Measurements from ENCODE around the gene ARAP1. TPM values are rescaled to one million over a fixed set of nuclear protein-coding genes. Genes with fewer than 3 reads are reported as not detected.

ARAP1 gene
- total RNA-seq, 1 experiment from 2014 or later: 66.1 TPM

- no peak for DNase-seq (ENCODE audit: low spot score)
- Histone ChIP-seq H3K4me1 (ENCODE audit: insufficient read depth, low read length, poor library complexity, severe bottlenecking) (no peaks in the 10 kb centered on the region), H3K36me3 (ENCODE audit: insufficient read depth, low read length, poor library complexity, severe bottlenecking) (peaks cover 8% of the 10 kb centered on the region), H3K9me3 (ENCODE audit: low read depth, low read length, poor library complexity, severe bottlenecking) (no peaks in the 10 kb centered on the region), H3K27me3 (replicated peaks; ENCODE audit: insufficient read depth, low read depth, low read length, poor library complexity) (no peaks in the 10 kb centered on the region), H3K27ac (ENCODE audit: low read depth, low read length, poor library complexity, severe bottlenecking) (no peak overlapping the region), H3K4me3 (ENCODE audit: low read depth, low read length, poor library complexity, severe bottlenecking) (no peak overlapping the region)
- BruUV-seq (replicated peaks): no TSS peak
- intact Hi-C loops (cut with micrococcal nuclease; ENCODE audit: unreplicated experiment): no loop called here
- CTCF ChIA-PET: no interaction called here
- TF ChIP-seq, protein P1, sequence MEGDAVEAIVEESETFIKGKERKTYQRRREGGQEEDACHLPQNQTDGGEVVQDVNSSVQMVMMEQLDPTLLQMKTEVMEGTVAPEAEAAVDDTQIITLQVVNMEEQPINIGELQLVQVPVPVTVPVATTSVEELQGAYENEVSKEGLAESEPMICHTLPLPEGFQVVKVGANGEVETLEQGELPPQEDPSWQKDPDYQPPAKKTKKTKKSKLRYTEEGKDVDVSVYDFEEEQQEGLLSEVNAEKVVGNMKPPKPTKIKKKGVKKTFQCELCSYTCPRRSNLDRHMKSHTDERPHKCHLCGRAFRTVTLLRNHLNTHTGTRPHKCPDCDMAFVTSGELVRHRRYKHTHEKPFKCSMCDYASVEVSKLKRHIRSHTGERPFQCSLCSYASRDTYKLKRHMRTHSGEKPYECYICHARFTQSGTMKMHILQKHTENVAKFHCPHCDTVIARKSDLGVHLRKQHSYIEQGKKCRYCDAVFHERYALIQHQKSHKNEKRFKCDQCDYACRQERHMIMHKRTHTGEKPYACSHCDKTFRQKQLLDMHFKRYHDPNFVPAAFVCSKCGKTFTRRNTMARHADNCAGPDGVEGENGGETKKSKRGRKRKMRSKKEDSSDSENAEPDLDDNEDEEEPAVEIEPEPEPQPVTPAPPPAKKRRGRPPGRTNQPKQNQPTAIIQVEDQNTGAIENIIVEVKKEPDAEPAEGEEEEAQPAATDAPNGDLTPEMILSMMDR (conservative IDR thresholded peaks at IDR 0.05; ENCODE audit: low read depth, low read length): no peak
- TF ChIP-seq EZH2 (IDR thresholded peaks at IDR 0.05; ENCODE audit: borderline replicate concordance, low read depth, low read length, poor library complexity, severe bottlenecking): no peak
- POLR2A ChIA-PET (ENCODE audit: low non-redundant PET): no interaction called here
These were observed 63.3 kb downstream of the ARAP1 start for GRCh38 chr11:72688929-72689328.

DNA sequence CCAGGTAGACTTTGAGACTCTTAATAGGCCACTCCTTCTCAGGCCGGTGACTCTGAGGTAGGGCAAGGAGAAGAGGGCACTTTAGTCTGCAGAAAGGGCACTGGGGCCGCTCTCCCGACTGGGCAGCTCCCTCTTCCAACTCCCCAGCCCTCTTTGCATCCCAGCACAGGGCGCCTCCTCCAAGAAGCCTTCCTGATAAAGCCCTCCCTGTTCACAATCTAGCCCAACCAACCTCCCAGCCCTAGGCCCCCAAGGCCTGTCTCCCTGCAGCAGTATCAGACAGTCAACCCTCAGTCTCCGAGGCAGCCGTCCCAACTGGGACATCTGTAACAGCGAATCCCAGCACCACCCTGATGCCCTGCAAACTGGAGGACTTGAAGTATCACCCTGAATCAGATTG, 63.7 kb downstream of the ARAP1 start:
- Histone ChIP-seq H3K9me3 (ENCODE audit: low read depth, low read length, poor library complexity, severe bottlenecking) (no peaks in the 10 kb centered on the region), H3K27me3 (replicated peaks; ENCODE audit: insufficient read depth, low read depth, low read length, poor library complexity) (no peaks in the 10 kb centered on the region), H3K4me1 (ENCODE audit: insufficient read depth, low read length, poor library complexity, severe bottlenecking) (no peaks in the 10 kb centered on the region), H3K36me3 (ENCODE audit: insufficient read depth, low read length, poor library complexity, severe bottlenecking) (peaks cover 12% of the 10 kb centered on the region), H3K4me3 (ENCODE audit: low read depth, low read length, poor library complexity, severe bottlenecking) (no peak overlapping the region), H3K27ac (ENCODE audit: low read depth, low read length, poor library complexity, severe bottlenecking) (no peak overlapping the region)
- ChIA-PET POLR2A (ENCODE audit: low non-redundant PET) (no interaction called here), CTCF (no interaction called here)
- TF ChIP-seq, protein P1 (conservative IDR thresholded peaks at IDR 0.05; ENCODE audit: low read depth, low read length): no peak
- no peak for TF ChIP-seq EZH2 (IDR thresholded peaks at IDR 0.05; ENCODE audit: borderline replicate concordance, low read depth, low read length, poor library complexity, severe bottlenecking)
- no TSS peak for BruUV-seq (replicated peaks)
- intact Hi-C loops (cut with micrococcal nuclease; ENCODE audit: unreplicated experiment): no loop called here
- DNase-seq (ENCODE audit: low spot score): no peak

GRCh38 chr11:72687326-72687725, 64.9 kb downstream of the ARAP1 start:
- no peaks in the 10 kb centered on the region for H3K9me3 ChIP-seq (ENCODE audit: low read depth, low read length, poor library complexity, severe bottlenecking)
- POLR2A ChIA-PET (ENCODE audit: low non-redundant PET): no interaction called here
- no peak overlapping the region for H3K27ac ChIP-seq (ENCODE audit: low read depth, low read length, poor library complexity, severe bottlenecking)
- no peaks in the 10 kb centered on the region for H3K4me1 ChIP-seq (ENCODE audit: insufficient read depth, low read length, poor library complexity, severe bottlenecking)
- TF ChIP-seq, protein P1 (conservative IDR thresholded peaks at IDR 0.05; ENCODE audit: low read depth, low read length): no peak
- TF ChIP-seq EZH2 (IDR thresholded peaks at IDR 0.05; ENCODE audit: borderline replicate concordance, low read depth, low read length, poor library complexity, severe bottlenecking): no peak
- no peaks in the 10 kb centered on the region for H3K27me3 ChIP-seq (replicated peaks; ENCODE audit: insufficient read depth, low read depth, low read length, poor library complexity)
- BruUV-seq (replicated peaks): no TSS peak
- H3K36me3 ChIP-seq (ENCODE audit: insufficient read depth, low read length, poor library complexity, severe bottlenecking): peaks cover 13% of the 10 kb centered on the region
- CTCF ChIA-PET: no interaction called here
- H3K4me3 ChIP-seq (ENCODE audit: low read depth, low read length, poor library complexity, severe bottlenecking): no peak overlapping the region
- DNase-seq (ENCODE audit: low spot score): no peak
- intact Hi-C loops (cut with micrococcal nuclease; ENCODE audit: unreplicated experiment): no loop called here

Measured in A673 (cell line).